Umbilical cord (tissue), 2 donors: Measurements from ENCODE around the gene ROR1. TPM values are rescaled to one million over a fixed set of nuclear protein-coding genes. Genes with fewer than 3 reads are reported as not detected.
A peak's percentile ranks its signal among the peaks of the same experiment; 100 is the strongest.

Experiments
- DNase-seq: peaks from one replicate; pipeline ENCODE4 v3.0.0-alpha.2; 2015; ENCODE audit warnings: low spot score
- total RNA-seq: library from RNA; depleted of rRNA; stranded (reverse); fragments of >200 nt; gene quantifications from one replicate; pipeline ENCODE4 v1.2.3, GENCODE V29; 2014; ENCODE audit warnings: low replicate concordance; ENCODE audit not compliant: insufficient read depth

The ROR1 gene
- 22.4 TPM for total RNA-seq

DNA sequence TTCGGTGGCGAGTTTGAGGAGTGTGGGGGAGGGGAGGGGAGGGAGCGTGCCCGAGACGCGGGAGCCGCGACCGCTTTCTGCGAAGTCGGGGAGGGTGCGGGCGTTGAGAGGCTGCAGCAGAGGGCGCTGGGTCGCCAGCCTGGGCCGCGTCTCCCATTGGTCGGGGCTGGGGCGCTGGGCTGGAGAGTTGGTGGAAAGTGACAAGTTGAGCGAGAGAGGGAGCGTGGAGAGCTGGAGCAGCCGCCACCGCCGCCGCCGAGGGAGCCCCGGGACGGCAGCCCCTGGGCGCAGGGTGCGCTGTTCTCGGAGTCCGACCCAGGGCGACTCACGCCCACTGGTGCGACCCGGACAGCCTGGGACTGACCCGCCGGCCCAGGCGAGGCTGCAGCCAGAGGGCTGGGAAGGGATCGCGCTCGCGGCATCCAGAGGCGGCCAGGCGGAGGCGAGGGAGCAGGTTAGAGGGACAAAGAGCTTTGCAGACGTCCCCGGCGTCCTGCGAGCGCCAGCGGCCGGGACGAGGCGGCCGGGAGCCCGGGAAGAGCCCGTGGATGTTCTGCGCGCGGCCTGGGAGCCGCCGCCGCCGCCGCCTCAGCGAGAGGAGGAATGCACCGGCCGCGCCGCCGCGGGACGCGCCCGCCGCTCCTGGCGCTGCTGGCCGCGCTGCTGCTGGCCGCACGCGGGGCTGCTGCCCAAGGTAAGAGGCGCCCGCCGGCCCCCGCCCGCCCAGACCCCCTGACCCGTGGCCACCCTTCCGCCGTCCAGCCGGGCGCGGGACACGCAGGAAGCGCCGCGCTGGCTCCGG, at the start of gene ROR1:
TSS of gene ROR1 (plus strand) at position 203 of the 802 bp plus-strand sequence.
- peak; percentile 93 for DNase-seq

GRCh38 chr1:63724375-63724899, 49.4 kb upstream of the ROR1 start:
- DNase-seq: no peak

GRCh38 chr1:63728611-63729226, 45.1 kb upstream of the ROR1 start:
- DNase-seq: no peak

DNA sequence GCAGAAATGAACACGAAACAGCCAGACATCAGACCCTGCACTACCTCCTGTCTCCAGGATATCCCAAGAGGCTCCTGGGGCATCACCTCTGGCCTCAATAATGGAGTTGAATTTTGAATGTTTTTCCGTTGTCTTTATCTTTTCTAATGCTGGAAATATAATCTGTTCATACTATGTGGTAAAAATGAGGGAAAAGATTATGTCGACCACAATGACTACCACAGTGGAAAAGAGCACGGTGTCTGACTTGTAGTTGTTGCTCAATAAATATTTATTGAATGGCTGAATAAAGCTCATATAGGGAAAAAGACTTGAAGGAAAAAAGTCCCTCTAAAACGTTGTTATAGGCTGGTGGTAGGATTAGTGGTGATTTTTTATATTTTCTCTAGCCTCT, 44.6 kb upstream of the ROR1 start:
- no peak for DNase-seq

DNA sequence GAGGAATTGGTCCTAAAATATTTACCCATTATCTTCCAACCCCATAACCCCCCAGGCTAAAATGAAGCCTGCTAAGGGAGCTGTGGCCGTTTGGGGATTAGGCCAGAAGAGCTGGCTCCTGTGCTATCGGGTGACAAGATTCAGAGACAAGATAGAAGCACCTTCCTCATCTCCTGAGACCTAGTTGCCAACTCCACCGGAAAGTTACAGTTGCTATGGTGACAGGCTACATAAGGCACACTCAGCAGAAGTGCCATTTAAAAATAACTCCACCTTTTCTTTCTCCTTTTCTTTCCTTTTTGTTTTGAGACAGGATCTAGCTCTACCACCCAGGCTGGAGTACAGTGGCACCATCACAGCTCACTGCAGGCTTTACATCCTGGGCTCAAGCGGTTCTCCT, 43.6 kb upstream of the ROR1 start:
- no peak for DNase-seq

DNA sequence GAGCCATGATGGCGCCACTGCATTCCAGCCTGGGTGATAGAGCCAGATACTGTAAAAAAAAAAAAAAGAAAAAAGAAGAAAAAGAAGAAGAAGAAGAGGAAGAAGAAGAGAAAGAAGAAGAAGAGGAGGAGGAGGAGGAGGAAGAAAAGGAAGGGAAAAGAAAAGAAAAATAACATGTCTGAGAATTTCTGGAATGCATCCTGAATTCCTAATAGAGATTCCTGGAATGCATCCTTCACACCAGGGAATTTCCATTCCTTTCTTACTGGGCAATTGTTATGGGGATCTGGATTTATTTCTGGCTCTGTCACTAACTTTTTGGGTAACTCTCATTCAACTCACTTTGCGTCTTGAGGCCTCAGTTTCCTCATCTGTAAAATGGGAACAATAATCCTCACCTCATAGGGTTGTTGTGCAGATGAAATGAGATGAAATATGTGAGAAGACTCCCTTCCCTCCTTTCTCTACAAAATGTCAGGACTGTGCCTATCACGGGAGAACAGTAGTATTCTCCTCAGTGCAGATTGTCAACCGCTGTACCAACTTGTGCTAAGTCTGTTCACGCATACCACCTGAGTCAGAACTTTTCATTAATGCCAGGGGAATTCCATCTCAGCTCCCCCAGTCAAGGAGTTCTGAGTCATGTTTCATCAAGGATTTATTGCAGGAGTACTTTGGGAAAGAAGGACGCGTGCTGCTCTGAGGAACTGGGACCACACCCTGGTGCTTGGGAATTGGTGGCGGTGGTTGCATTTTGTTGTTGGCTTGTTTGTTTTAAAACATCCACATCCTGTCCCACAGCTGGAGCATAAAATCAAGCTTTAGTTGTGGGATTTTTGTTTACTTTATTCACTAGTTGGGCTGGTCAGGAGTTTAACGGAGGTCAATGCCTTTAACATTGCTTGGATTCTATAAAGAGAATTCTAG, 42.4 kb upstream of the ROR1 start:
- DNase-seq: peak; percentile 79

DNA sequence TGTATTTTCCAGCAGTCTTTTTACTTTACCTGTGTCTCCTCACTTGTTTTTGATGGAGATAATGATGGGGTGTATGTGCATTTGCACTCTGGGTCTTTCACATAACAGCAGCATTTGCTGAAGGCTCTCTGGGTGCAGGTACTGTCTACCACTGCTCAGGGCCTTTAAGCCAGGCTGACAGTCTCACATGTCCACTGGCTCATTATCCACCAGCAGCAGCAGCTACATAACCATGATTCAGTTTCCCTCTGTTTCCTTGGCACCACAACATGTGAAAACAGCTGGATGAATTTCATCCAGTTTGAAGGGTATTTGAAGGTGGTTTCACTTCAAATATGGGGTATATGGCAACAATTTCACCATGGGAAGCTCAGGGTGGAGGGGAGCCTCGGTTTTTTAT, 41.2 kb upstream of the ROR1 start:
- no peak for DNase-seq

GRCh38 chr1:63738772-63739171, 35.0 kb upstream of the ROR1 start:
- DNase-seq: peak; percentile 50

GRCh38 chr1:63739452-63739851, 34.4 kb upstream of the ROR1 start:
- no peak for DNase-seq

- no peak for DNase-seq
Measured at GRCh38 chr1:63740432-63740831, 33.4 kb upstream of the ROR1 start.

GRCh38 chr1:63742526-63742925, 31.3 kb upstream of the ROR1 start:
- DNase-seq: no peak

DNA sequence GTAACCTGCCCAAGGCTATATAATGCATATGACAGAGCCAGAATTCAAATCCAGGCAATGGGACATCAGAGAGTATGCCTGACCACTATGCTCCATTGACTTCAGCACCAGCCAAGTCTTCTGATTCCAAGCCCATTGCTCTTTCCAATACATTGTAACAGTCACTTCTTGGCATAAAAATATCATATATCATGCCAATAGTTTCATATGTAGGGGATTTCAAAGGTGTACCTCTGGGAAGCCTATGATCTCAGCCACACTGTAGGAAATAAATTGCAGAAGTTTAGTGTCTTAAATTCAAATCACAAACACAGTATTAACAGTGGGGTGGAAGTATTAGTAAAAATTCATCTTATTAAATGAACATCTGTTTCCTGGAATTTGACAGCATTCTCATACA, 30.0 kb upstream of the ROR1 start:
- DNase-seq: no peak

DNA sequence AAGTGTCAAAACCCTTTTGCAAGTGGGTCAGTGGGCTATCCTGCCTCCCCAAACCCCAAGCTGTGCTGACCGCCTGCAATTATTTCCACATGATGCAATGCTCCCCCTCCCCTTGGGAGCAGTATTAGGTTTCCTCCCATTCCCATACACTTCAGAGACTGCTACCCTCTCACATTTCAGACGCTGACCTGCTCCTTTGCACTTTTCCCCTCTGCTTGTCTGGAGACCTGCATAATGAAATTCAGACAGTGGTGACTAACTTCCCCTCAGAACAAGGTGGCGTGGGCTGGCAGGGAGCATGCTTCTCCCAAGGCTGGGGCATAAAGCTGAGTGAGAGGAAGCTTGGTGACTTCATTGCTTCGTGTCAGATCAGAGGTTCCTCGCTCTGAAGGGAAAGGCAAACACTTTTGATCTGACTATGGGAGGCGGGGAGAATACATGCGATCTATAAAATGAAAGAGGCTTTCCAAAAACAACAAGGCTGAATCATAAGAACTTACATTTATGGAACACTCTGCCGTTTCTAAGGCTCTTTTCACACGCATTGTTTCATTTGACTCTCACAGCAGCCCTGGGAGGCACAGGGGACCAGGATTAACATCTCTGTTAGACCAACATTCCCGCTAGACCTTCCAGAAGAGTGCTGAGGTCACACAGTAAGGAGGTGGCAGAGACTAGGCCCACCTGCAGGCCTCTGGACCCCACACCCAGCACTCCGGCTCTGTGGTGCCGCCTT, 27.5 kb upstream of the ROR1 start:
- DNase-seq: peak; percentile 60

- DNase-seq: peak; percentile 32
Measured at GRCh38 chr1:63747445-63747844, 26.4 kb upstream of the ROR1 start.

- DNase-seq: no peak
Measured at GRCh38 chr1:63748046-63748580, 25.7 kb upstream of the ROR1 start.

- DNase-seq: no peak
Measured at GRCh38 chr1:63748641-63749040, 25.2 kb upstream of the ROR1 start.

- DNase-seq: no peak
Measured at GRCh38 chr1:63750721-63751120, 23.1 kb upstream of the ROR1 start.

- DNase-seq: no peak
Measured at GRCh38 chr1:63752176-63752575, 21.6 kb upstream of the ROR1 start.

DNA sequence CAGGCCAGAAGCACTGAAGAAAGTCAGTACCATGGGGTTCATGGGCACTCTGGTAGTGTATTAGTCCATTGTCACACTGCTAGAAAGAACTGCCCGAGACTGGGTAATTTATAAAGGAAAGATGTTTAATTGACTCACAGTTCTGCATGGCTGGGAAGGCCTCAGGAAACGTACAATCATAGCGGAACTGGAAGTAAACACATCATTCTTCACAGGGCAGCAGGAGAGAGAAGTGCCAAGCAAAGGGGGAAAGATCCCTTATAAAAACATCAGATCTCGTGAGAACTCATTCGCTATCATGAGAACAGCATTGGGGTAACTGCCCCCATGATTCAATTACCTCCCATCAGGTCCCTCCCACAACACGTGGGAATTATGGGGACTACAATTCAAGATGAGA, 20.2 kb upstream of the ROR1 start:
- no peak for DNase-seq

GRCh38 chr1:63756839-63757238, 17.0 kb upstream of the ROR1 start:
- peak; percentile 71 for DNase-seq

GRCh38 chr1:63757334-63757733, 16.5 kb upstream of the ROR1 start:
- DNase-seq: peak; percentile 40
